Astrocyte (in vitro differentiated cells and primary cell): ENCODE results near the gene CACNA1C. TPM values are rescaled to one million over a fixed set of nuclear protein-coding genes. Genes with fewer than 3 reads are reported as not detected.
A peak's percentile ranks its signal among the peaks of the same experiment; 100 is the strongest.

Source experiments
- DNase-seq: peaks from one replicate; pipeline ENCODE4 v3.0.0-alpha.2; 2010; ENCODE audit warnings: low read depth
- FAIRE-seq: peaks from 2 replicates; lab custom pipeline; 2011; peaks lifted over from hg19 to GRCh38; lab: Jason Lieb, UNC
- H2AFZ ChIP-seq: 2 replicates; pipeline ENCODE4 v1.6.0; 2012; ENCODE audit warnings: low read depth, low read length, inconsistent platforms
- H3K27ac ChIP-seq: 2 replicates; pipeline ENCODE4 v1.5.1; 2011; ENCODE audit warnings: low read depth, low read length, inconsistent platforms
- H3K27me3 ChIP-seq: 2 replicates; pipeline ENCODE4 v1.6.0; 2011; ENCODE audit warnings: low read length, inconsistent platforms; ENCODE audit not compliant: insufficient read depth
- H3K36me3 ChIP-seq: 2 replicates; pipeline ENCODE4 v1.5.1; 2011; ENCODE audit warnings: low read length, inconsistent platforms; ENCODE audit not compliant: insufficient read depth
- H3K4me1 ChIP-seq: 2 replicates; pipeline ENCODE4 v1.5.1; 2011; ENCODE audit warnings: low read length, inconsistent platforms; ENCODE audit not compliant: insufficient read depth
- H3K4me2 ChIP-seq: 2 replicates; pipeline ENCODE4 v1.6.0; 2012; ENCODE audit warnings: low read length, inconsistent platforms
- H3K4me3 ChIP-seq: 2 replicates; pipeline ENCODE4 v1.5.1; 2011; ENCODE audit warnings: low read depth, mild to moderate bottlenecking, low read length, inconsistent platforms; ENCODE audit not compliant: insufficient read depth
- H3K79me2 ChIP-seq: 2 replicates; pipeline ENCODE4 v1.6.0; 2012; ENCODE audit warnings: mild to moderate bottlenecking, low read length, inconsistent platforms; ENCODE audit not compliant: insufficient read depth
- H3K9ac ChIP-seq: 2 replicates; pipeline ENCODE4 v1.6.0; 2012; ENCODE audit warnings: mild to moderate bottlenecking, low read length, inconsistent platforms
- H3K9me3 ChIP-seq: 2 replicates; pipeline ENCODE4 v1.5.1; 2012; ENCODE audit warnings: low read depth, mild to moderate bottlenecking, low read length, inconsistent platforms; ENCODE audit not compliant: insufficient read depth
- H4K20me1 ChIP-seq: 2 replicates; pipeline ENCODE4 v1.6.0; 2012; ENCODE audit warnings: low read length, inconsistent platforms; ENCODE audit not compliant: insufficient read depth
- H3K27ac Mint-ChIP-seq: one replicate; pipeline ENCODE4 v1.8.0; 2021; ENCODE audit warnings: mild to moderate bottlenecking, mixed read lengths; ENCODE audit not compliant: unreplicated experiment
- H3K27me3 Mint-ChIP-seq: one replicate; pipeline ENCODE4 v1.8.0; 2021; ENCODE audit warnings: low read depth, mixed read lengths; ENCODE audit not compliant: unreplicated experiment
- H3K36me3 Mint-ChIP-seq: one replicate; pipeline ENCODE4 v1.8.0; 2021; ENCODE audit warnings: low read depth, mixed read lengths; ENCODE audit not compliant: unreplicated experiment
- H3K4me1 Mint-ChIP-seq: one replicate; pipeline ENCODE4 v1.8.0; 2021; ENCODE audit warnings: low read depth, mixed read lengths; ENCODE audit not compliant: unreplicated experiment
- H3K4me3 Mint-ChIP-seq: one replicate; pipeline ENCODE4 v1.8.0; 2021; ENCODE audit warnings: mild to moderate bottlenecking, moderate library complexity, mixed read lengths; ENCODE audit not compliant: unreplicated experiment
- H3K9me3 Mint-ChIP-seq: one replicate; pipeline ENCODE4 v1.8.0; 2021; ENCODE audit warnings: mild to moderate bottlenecking, mixed read lengths; ENCODE audit not compliant: unreplicated experiment
- EZH2 ChIP-seq: IDR thresholded peaks from 2 replicates; pipeline ENCODE4 v1.6.1; 2012; ENCODE audit warnings: mild to moderate bottlenecking, low read length, inconsistent platforms; ENCODE audit not compliant: insufficient read depth
- total RNA-seq: library from RNA; stranded (reverse); gene quantifications from 2 replicates; pipeline ENCODE4 v1.2.1, GENCODE V29; 2021
- TF ChIP-seq, protein P1 (sequence below): IDR thresholded peaks from 2 replicates; pipeline ENCODE4 v1.5.1; 2011; ENCODE audit warnings: low read depth, mild to moderate bottlenecking, inconsistent platforms, low read length, moderate library complexity; ENCODE audit not compliant: insufficient read depth

The CACNA1C gene
- total RNA-seq, 1 donor from 2014 or later: 2.1 TPM

DNA sequence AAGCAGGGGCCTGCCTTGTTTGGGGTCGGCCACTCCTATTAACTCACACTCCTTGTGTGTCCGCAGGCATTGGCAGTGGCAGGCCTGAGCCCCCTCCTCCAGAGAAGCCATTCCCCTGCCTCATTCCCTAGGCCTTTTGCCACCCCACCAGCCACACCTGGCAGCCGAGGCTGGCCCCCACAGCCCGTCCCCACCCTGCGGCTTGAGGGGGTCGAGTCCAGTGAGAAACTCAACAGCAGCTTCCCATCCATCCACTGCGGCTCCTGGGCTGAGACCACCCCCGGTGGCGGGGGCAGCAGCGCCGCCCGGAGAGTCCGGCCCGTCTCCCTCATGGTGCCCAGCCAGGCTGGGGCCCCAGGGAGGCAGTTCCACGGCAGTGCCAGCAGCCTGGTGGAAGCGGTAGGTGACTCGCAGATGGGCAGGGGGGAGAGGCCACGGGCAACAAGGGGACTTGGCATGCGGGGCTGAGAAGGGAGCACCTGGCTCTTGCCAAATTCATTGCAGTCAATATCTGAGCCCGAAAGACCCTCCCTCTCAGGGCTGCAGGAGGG is 635.7 kb downstream of the CACNA1C start:
- Histone ChIP-seq H3K9me3 (no peaks in the 10 kb centered on the region), H4K20me1 (no peaks in the 10 kb centered on the region), H3K9ac (no peak overlapping the region), H3K27me3 (peaks cover 17% of the 10 kb centered on the region), H2AFZ (no peak overlapping the region), H3K36me3 (no peaks in the 10 kb centered on the region), H3K79me2 (no peaks in the 10 kb centered on the region), H3K4me2 (no peak overlapping the region), H3K4me1 (no peaks in the 10 kb centered on the region), H3K27ac (no peak overlapping the region), H3K4me3 (no peak overlapping the region)
- H3K9me3 Mint-ChIP-seq: peaks cover 2% of the 10 kb centered on the region
- H3K27me3 Mint-ChIP-seq: peaks cover 48% of the 10 kb centered on the region
- no peak overlapping the region for H3K4me3 Mint-ChIP-seq
- no peak overlapping the region for H3K27ac Mint-ChIP-seq
- FAIRE-seq: no peak
- no peak for TF ChIP-seq EZH2
- TF ChIP-seq, protein P1, sequence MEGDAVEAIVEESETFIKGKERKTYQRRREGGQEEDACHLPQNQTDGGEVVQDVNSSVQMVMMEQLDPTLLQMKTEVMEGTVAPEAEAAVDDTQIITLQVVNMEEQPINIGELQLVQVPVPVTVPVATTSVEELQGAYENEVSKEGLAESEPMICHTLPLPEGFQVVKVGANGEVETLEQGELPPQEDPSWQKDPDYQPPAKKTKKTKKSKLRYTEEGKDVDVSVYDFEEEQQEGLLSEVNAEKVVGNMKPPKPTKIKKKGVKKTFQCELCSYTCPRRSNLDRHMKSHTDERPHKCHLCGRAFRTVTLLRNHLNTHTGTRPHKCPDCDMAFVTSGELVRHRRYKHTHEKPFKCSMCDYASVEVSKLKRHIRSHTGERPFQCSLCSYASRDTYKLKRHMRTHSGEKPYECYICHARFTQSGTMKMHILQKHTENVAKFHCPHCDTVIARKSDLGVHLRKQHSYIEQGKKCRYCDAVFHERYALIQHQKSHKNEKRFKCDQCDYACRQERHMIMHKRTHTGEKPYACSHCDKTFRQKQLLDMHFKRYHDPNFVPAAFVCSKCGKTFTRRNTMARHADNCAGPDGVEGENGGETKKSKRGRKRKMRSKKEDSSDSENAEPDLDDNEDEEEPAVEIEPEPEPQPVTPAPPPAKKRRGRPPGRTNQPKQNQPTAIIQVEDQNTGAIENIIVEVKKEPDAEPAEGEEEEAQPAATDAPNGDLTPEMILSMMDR: no peak
- peaks cover 1% of the 10 kb centered on the region for H3K4me1 Mint-ChIP-seq
- no peak for DNase-seq
- H3K36me3 Mint-ChIP-seq: no peaks in the 10 kb centered on the region

DNA sequence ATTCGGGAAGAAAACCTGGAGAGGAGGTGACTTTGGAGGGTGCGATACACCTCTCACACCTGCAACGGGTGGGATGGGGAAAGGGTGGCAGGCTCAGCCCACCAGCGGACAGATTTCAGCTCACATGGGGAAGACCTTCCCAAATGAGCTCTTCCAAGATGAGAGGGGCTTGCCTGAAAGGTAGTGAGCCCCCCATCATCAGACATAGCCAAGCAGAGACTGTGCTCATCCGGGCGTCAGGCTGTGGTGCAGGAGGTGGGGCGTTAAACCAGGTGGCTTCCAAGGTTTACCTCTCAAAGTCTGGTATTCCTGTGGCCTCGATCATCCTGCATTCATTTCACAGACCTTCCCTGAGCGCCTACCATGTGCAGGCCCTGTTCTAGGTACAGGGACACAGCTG is 636.6 kb downstream of the CACNA1C start:
- no peak overlapping the region for H3K4me2 ChIP-seq
- no peak overlapping the region for H3K4me3 ChIP-seq
- Mint-ChIP-seq H3K4me3 (no peak overlapping the region), H3K36me3 (no peaks in the 10 kb centered on the region), H3K4me1 (peaks cover 1% of the 10 kb centered on the region), H3K9me3 (peaks cover under 1% of the 10 kb centered on the region), H3K27ac (no peak overlapping the region), H3K27me3 (peaks cover 53% of the 10 kb centered on the region)
- no peaks in the 10 kb centered on the region for H3K79me2 ChIP-seq
- FAIRE-seq: no peak
- H3K27me3 ChIP-seq: peaks cover 25% of the 10 kb centered on the region
- no peaks in the 10 kb centered on the region for H4K20me1 ChIP-seq
- H3K9me3 ChIP-seq: no peaks in the 10 kb centered on the region
- H3K4me1 ChIP-seq: no peaks in the 10 kb centered on the region
- DNase-seq: no peak
- no peaks in the 10 kb centered on the region for H3K36me3 ChIP-seq
- H3K9ac ChIP-seq: no peak overlapping the region
- TF ChIP-seq EZH2: no peak
- TF ChIP-seq, protein P1: no peak
- no peak overlapping the region for H3K27ac ChIP-seq
- H2AFZ ChIP-seq: no peak overlapping the region

DNA sequence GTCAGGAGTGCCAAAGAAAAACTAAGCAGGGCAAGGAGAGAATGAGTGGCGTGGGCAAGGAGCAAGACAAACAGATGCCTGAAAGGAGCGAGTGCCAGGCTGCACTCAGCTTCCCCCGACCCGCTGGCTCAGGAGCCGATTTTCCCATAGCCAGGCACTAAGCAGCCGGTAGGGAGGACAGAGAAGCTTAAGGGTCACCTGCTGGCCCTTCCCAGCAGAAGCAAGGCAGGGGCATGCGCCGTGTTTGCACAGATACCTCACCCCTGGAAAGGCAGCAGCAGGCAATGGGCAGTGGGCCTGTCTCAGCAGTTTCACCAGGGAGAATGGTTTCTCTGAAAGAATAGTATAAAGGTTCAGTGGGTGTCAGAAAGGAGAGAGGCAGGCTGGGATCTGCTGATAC is 637.1 kb downstream of the CACNA1C start:
- Histone ChIP-seq H3K4me3 (no peak overlapping the region), H3K79me2 (no peaks in the 10 kb centered on the region), H2AFZ (no peak overlapping the region), H3K27ac (no peak overlapping the region), H3K36me3 (no peaks in the 10 kb centered on the region), H3K27me3 (peaks cover 29% of the 10 kb centered on the region), H4K20me1 (no peaks in the 10 kb centered on the region), H3K4me1 (no peaks in the 10 kb centered on the region), H3K9me3 (no peaks in the 10 kb centered on the region), H3K4me2 (no peak overlapping the region), H3K9ac (no peak overlapping the region)
- no peaks in the 10 kb centered on the region for H3K9me3 Mint-ChIP-seq
- DNase-seq: no peak
- no peak for TF ChIP-seq EZH2
- TF ChIP-seq, protein P1: no peak
- no peak overlapping the region for H3K27ac Mint-ChIP-seq
- peaks cover 56% of the 10 kb centered on the region for H3K27me3 Mint-ChIP-seq
- H3K4me1 Mint-ChIP-seq: peaks cover 1% of the 10 kb centered on the region
- peak overlapping the region; percentile 37 for H3K4me3 Mint-ChIP-seq
- no peak for FAIRE-seq
- no peaks in the 10 kb centered on the region for H3K36me3 Mint-ChIP-seq
